Skeletal muscle cell (primary cell): ENCODE data around the gene ANO7.

ENCODE experiments used
- DNase-seq: peaks from one replicate; pipeline ENCODE4 v3.0.0-alpha.2; 2010; ENCODE audit warnings: low read depth
- H3K4me3 ChIP-seq: 2 replicates; pipeline ENCODE4 v1.5.1; 2011; ENCODE audit warnings: low read depth, mild to moderate bottlenecking, control low read depth, low read length, moderate library complexity

Gene ANO7

DNA sequence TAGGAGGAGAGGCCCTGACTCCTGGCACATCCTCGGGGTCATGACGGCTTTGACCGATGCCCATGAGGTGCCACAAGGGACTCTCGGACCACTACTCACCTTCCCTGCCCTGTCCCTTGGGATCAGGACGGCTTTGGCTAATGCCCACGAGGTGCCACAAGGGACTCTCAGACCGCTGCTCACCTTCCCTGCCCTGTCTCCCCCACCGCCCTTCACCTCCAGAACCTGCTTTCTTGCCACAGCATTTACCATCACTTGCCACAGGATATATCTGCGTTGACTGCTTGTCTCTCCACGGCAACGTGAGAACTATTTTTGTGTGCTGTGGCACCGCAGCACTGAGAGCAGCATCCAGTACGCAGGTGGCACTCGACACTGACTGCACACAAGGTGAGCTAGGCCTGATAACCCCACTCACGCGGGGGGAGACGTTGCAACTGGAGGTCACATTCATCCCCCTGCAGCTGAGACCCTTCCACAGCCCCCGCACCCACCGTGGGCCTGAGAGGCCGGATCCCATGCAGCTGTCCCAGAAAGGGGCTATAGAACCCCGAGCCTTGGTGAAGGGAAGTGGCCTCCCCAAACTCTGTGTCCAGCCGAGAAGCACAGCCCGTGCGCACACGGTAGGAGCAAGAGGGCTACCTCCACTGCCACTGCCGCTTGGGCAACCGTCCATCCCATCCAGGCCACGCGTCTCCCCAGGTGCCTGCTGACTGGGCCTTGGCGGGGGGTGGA lies 47.5 kb downstream of the ANO7 start:
- no peak for DNase-seq
- no peak overlapping the region for H3K4me3 ChIP-seq

DNA sequence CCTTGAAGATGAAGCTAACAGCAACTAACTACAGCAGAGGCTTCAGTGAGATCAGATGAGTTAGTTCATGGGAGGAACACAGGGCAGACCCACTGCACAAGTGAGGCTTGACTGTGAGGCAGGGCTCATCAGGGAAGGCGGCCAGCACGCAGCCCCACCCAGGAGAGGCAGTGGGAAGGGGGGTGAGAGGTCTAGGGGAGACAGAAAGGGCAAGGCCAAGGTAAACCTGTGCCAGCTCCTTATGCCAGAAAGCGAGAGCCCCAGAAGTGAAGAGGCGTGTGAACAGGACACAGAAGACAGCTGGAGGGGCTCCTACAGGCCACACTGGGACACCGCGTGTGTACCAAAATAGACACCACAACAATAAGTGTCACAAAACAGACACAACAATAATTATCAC lies 48.6 kb downstream of the ANO7 start:
- DNase-seq, result no peak

DNA sequence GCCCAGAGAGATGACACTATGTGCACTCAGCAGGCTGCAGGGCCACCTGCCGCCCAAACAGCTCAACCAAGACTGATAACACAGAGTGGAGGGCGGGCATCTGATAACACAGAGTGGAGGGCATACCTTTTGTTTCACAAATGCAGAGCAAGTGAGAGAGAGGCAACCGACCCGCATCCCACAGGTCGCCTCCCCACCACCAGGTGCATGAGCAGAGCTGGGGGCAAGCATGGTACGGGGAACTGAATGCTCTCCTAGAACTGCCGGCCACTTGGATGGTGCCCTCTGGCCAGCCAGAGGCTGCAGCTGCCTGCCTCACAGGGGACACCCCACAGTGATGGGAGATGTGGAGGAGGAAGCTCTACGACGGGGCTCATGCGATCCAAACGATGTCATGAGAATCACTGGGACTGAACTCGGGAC lies 49.5 kb downstream of the ANO7 start:
- H3K4me3 ChIP-seq, result no peak overlapping the region
- DNase-seq, result no peak

More for the DNA sequence above, 48.6 kb downstream of the ANO7 start:
- no peak overlapping the region for H3K4me3 ChIP-seq

DNA sequence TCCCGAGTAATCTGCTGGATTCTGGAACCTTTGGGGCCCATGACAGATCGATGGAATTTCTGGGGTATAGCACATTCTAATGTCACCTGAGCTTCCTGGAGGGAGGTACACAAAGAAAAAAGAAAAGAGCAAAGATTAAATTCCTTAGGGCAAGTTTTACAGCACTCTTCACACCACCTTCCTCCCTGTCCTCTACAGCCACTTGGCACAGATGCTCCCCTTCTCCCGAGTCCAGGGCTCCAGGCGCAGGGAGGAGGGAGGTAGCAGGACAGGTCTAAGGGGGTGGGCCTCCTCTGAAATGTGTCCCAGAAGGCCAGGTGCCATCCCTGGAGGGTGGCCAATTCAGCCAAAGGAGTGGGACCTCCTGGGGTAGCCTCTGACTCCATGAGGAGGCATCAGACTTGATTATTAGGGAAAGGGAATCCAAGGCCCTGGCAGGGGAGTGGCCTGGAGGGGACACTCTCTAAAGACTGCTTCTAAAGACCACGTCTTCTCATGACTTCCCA lies 50.3 kb downstream of the ANO7 start:
- DNase-seq, result no peak
- H3K4me3 ChIP-seq, result no peak overlapping the region

DNA sequence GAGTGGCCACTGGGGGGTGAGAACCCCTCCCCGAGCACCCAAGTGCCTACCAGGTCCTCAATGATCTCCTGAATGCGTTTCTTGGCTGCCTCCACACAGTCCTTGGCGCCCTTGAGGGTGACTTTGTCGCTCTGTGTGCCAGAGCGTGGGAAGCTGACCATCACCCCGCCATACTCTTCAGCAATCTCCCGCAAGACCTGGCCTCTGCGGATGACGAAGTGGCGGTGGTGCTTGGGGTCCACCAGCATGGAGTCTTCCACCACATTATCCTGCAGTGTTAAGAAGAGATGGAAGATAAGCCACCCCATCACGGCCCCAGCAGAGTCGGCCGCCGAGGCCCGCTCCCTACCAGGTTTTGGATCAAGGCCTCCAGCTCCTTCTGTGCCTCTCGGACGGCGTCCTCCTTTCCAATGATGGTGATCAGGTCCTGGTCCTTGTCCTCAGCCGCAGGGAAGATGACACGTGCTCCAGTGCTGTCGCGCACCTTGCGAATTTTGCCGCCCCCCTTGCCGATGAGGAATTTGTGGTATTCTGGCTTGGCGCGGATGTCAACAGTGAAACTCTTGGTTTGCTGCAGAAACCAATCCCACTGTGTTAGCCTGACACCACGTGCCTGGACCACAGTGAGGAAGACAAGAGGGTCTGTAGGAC lies 51.2 kb downstream of the ANO7 start:
- no peak for DNase-seq
- H3K4me3 ChIP-seq, result no peak overlapping the region

DNA sequence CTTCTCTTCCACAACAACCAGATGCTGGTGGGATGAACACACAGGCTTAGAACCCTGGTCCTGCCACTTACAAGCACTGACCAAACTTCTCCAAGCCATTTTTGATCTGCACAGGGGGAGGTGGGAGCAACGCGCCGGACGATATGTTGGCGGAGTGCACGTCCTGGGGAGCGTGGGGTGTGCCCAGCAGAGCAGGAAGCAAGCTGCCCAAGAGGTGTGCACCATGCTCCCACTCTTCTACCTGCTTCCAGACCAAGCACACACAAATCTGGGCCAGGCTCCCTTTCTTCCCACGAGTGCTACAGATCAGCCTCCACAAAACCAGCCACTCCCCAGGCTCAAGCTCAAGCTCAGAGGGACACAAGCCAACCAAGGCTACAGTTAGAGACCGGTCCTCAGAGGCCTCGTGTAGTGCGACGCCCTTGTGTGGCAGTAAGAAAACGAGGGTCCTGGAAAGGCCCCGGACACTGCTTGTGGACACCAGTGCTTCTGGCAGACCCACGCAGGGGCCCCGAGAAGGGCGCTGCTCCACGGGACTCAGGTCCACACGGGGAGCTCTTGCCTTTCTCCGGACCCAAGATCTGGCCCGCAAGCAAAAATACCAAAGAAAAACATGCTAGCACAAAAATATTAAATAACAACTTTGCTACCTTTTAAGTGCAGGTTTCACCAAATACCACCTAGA lies 52.0 kb downstream of the ANO7 start:
- no peak overlapping the region for H3K4me3 ChIP-seq
- DNase-seq, result no peak

DNA sequence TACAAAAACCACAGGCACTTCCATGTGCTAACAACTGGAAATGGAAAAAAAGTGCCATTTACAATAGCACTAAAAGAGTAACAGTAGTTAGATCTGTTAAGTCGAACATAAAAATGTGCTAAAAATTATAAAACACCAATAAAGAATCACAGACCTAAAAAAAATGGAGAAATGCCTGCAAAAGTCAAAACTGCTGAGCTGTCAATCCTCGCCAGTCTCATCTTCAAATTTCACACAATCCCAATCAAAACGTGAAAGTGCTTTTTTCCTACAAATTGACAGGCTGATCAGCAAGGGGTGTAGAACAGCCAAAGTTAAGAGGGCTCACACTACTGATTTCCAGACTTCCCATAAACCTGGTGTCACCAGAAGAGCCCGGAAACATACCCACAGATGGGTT lies 53.2 kb downstream of the ANO7 start:
- H3K4me3 ChIP-seq, result no peak overlapping the region
- no peak for DNase-seq

DNA sequence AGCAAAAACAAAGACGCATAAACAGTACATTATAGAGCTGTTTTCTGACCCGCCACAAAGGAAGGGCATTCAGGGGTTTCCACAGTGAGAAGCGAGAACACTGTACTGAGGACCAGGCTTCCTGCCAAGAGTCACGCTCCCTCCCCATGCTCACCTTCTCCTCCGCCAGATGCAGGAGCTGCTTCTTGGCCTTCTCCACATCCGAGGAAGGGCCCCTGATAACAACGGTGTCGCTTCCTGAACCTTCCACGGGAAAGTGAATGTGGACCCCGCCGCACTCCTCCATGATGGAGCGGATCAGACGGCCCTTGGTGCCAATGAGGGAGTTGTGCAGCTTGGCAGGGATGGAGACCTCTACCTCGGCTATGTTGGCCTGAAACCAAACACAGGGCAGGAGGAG lies 53.8 kb downstream of the ANO7 start:
- DNase-seq, result no peak
- H3K4me3 ChIP-seq, result no peak overlapping the region

DNA sequence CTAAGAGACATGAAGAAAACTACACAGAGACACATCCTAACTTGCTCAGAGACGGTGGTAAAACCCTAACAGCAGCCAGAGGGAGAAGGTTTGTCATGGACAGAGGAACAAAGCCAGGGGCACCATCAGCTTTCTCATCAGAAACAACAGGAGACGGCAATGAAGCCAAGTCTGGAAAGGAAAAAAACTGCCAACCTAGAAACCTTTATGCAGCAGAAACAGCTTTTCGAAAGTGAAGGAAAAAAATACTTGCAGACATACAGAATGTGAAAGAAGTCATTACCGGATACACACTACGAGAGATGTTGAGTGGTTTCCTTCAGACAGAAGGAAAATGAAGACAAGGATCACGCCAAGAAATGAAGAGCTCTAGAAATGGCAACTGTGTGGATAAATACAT lies 55.9 kb downstream of the ANO7 start:
- DNase-seq, result no peak
- no peak overlapping the region for H3K4me3 ChIP-seq

DNA sequence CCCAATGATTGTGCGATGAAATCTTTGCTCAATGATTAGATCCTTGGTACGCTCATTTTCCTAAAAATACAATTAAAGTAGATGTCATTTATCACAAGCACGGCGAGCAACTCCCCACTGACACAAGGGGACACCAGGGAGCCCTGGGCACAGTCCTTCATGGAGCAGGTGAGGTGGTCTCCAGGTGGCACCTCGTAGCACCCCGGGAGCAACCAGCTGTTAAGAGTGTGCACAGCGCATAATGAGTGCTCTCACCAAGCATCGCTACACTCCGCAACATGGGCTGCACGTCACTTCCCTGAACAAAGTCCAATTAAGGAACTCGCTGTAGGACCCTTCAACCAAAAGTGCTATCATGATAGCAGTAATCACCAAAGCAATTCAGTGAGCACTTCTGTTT lies 59.8 kb downstream of the ANO7 start:
- no peak for DNase-seq
- no peak overlapping the region for H3K4me3 ChIP-seq

DNA sequence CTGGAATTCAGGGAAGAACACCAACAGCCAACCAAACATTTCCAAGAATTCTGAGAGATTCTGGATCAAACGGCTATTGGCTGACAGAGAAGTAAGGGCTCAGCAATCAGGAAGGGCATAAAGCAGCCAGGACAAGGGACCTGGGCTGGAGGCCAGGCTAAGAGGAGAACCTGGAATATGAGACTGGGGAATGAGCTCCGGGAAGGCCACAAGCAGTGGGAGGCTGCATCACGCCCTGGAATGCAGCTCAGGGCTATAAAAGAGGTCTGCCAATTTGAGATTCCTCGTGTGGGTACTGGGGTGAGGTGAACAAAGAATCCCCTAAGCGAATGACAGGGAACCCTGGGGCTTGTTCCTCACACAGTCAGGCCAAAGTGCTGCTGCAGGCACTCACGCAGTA lies 60.4 kb downstream of the ANO7 start:
- no peak overlapping the region for H3K4me3 ChIP-seq
- no peak for DNase-seq

DNA sequence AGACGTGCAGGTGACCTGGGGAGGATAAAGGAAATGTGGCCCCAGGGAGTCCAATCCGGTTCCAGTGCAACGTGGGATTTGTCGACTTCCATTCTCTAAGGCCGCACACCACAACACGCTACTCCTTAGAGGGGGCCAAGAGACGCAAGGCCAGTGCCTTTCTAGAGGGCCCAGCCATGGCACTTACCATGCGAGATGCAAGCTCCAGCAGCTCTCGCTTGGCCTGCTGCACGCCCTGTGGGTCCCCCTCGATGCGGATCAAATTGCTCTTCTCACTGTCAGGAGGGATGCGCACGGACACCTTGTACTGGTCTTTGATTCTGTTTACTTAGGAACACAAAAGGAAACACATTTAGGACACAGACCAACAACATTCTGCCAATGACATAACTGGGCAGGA lies 61.2 kb downstream of the ANO7 start:
- no peak for DNase-seq
- no peak overlapping the region for H3K4me3 ChIP-seq

DNA sequence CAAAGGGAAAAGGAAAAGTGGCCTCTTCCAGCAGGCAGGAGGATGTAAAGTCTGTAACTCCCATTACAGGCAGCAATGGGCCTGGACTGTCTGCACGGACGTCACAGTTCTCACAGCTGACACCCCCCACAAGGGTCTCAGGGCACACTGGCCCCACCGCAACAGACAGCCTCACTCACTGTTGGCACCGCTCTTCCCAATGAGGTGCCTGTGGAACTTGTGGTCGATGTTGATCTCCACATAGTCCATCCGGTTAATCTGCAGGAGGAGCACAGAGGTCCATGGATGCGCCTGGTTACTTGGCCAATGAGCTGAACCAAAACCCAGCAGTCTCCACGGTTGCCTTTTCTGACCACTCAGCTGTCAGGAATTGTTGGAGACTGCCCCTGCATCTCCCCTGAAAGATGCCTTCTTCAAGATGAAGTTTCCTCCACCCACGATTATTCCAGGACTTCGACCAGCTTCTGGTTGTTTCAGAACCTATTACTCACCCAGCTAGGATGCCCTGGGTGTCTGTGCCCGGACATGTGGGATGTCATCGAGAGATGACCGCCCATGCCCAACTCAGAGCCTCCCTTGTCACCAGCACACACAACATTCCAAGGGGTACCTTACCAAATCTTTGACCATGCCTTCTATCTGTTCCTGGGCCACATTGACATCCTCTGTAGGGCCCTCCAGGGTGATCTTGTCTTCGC lies 64.5 kb downstream of the ANO7 start:
- no peak overlapping the region for H3K4me3 ChIP-seq
- no peak for DNase-seq

DNA sequence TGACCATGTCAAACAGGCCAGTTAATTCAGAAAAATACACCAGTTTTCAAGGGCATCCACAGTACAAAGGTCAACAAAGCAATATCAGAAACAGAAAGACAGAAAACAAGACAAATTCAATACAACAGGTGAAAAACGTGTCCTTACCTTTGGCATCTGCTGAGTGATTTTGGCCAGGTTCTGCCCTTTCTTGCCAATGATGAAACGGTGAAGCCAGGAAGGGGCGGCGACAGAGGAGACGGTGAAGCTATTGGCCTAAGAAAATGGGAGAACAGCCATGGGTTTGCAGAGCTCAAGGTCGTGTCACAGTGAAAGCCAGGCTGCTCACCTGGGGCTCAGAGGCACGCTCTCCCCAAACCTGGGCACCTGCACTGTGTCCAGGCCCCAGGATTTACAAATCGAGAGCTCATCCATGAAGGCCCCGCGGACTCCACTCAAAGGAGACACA lies 66.5 kb downstream of the ANO7 start:
- H3K4me3 ChIP-seq, result no peak overlapping the region
- no peak for DNase-seq

DNA sequence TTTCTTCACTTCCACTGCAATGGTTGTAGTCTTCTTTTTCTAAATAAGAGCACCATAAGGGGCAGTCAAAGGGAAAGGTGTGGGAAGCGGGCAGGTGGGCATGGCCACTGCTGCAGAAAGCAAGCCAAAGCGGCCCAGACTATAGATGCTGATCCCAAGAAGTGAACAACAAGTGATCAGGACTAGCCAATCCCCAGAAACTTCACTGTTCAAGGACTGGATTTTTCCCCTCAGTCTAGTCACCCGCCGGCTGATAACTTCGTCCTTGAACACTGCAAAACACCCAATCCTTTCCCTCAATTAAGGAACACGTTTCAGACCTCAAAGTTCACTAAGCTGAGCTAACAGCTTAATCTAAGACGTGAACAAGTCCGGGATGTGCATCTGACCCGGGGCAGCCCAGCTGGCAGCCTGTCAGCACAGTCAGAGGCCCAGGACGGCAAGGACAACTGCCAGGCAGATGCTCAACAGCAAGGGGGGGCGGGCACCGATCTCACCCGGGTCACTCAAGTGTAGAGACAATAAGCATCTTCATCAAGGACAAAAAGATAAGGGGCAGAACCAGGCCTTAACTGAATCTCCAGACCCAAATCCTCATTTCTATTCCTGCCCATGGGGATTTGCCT lies 67.2 kb downstream of the ANO7 start:
- no peak overlapping the region for H3K4me3 ChIP-seq
- DNase-seq, result no peak

DNA sequence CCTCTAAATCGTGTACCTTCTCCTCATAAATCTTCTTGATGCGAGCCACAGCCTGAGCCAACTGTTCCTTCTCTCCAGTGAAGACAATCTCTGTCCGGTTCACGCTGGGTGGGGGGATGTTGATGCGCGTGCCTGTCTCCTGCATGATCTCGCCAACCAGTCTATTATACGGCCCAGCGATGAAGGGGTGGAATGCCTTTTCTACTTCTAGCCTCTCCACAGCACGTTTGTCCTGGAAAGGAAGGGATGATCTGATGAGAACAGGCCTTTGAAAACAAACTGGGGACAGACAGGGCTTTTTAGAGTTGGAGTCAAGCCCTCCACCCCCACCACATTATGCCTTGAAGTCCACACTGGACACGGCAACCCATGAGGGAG lies 67.7 kb downstream of the ANO7 start:
- no peak for DNase-seq
- H3K4me3 ChIP-seq, result no peak overlapping the region

DNA sequence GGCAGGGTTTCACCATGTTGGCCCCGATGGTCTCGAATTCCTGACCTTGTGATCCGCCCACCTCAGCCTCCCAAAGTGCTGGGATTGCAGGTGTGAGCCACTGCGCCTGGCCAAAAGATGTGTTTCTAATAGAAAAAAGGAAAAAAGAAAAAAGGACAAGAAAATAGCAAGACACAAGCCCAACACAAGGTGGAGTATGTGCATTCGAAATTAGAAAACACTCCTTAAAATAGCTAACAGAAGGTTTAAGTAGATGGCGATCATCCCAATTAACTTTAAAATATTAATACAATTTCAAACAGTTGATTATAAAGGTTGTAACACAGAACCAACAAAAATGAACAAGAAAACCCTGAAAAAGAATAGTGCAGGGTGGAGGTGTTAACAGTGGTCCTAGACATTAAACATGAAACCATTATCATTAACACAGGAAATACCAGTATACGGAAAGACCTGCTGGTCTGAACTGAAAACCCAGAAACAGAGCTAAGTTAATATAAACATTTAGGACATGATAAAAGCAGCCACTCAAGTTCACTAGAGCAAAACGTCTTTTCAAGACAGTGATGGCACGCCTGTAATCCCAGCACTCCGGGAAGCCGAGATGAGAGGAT lies 69.0 kb downstream of the ANO7 start:
- no peak for DNase-seq
- no peak overlapping the region for H3K4me3 ChIP-seq

DNA sequence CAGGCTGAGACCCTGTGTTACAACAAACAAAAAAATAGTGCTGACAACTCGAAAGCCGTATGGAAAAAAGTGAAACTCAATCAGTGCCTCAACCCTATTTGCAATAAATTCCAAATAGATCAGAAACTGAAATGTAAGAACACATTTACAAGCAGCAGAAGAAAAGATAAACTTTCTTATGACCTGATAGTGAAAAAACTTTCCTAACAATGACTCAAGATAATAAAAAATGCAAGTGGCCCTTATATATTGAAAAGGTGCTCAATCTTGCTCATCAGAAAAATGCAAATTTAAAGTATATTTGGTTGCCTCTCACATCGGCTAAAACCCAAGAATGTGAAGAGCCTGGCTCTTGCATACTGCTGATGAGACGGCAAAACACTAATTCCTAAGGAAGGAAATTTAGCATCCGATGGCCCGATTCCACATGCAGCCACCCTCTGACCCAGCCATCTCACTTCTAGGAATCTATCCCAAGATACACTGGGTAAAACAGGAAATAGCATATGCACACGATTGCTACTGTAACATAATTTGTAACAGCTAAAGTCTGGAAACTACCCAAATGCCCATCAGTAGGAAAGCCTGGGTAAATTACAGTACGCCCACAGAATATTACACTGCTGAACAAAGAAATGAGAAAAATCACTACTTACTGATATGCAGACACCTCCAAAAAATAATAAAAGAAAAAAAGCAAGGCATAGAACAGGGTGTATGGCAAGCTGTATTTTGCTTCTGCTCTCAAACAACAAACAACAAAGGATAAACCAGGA lies 70.2 kb downstream of the ANO7 start:
- H3K4me3 ChIP-seq, result no peak overlapping the region
- no peak for DNase-seq
